T-helper 17 cell (primary cell): ENCODE results near the gene LRP11. TPM values are rescaled to one million over a fixed set of nuclear protein-coding genes. Genes with fewer than 3 reads are reported as not detected.
"Not testable (repeated sequence)": the region's sequence is repeated elsewhere in the genome, so short reads cannot be mapped to it uniquely, and the experiment has no call there.

Source experiments
- ATAC-seq: fragments of 150-1000 bp; cut with Tn5 transposase; 2 replicates; pipeline ENCODE4 v1.10.0; 2021; ENCODE audit warnings: mild to moderate bottlenecking, moderate library complexity
- DNase-seq, 3 donors: peaks; one replicate each; pipeline versions ENCODE4 v3.0.0 to v3.0.0-alpha.2; 2020 to 2021
- H3K9me3 ChIP-seq: one replicate; pipeline ENCODE4 v1.7.0; 2013; ENCODE audit warnings: low read length, mild to moderate bottlenecking; ENCODE audit not compliant: control insufficient read depth, poor library complexity, severe bottlenecking
- H3K27ac Mint-ChIP-seq: one replicate; pipeline ENCODE4 v1.8.0; 2022; ENCODE audit warnings: mild to moderate bottlenecking, moderate library complexity, mixed read lengths
- H3K27me3 Mint-ChIP-seq: one replicate; pipeline ENCODE4 v1.8.0; 2022; ENCODE audit warnings: mixed read lengths
- H3K36me3 Mint-ChIP-seq: one replicate; pipeline ENCODE4 v1.8.0; 2022; ENCODE audit warnings: low read depth, mixed read lengths
- H3K4me1 Mint-ChIP-seq: one replicate; pipeline ENCODE4 v1.8.0; 2022; ENCODE audit warnings: mild to moderate bottlenecking, mixed read lengths
- H3K4me3 Mint-ChIP-seq: one replicate; pipeline ENCODE4 v1.8.0; 2022; ENCODE audit warnings: mild to moderate bottlenecking, moderate library complexity, mixed read lengths
- total RNA-seq, 4 donors: library from RNA in 2 of 4; stranded (reverse) in 2 of 4; gene quantifications; one replicate each; pipeline ENCODE4 v1.2.3 and lab custom pipeline; 2022 to 2026

LRP11 gene
- total RNA-seq, 2 donors from 2014 or later, result 1.8 to 2.5 TPM

DNA sequence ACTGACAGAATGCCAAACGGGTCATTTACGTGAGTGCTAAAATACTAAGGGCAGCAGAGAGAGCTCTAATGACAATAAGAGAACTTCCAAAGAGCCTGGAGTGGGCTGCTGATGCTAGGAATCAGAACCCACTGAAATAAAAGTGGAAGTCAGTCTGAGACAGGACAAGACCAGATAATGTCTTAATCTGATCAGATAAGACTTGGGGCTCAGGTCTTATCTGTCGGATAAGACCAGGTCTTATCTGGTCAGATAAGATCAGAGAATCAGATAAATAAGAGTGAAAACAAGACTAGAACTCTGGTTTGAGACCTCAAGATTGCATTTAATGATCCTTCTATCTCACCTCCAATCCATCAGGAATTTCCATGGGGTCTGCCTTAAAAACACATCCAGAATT, 18.6 kb downstream of the LRP11 start:
- no peak for DNase-seq
- Mint-ChIP-seq H3K36me3 (peaks cover 3% of the 10 kb centered on the region), H3K27ac (no peak overlapping the region), H3K4me1 (no peaks in the 10 kb centered on the region), H3K4me3 (no peak overlapping the region), H3K27me3 (no peaks in the 10 kb centered on the region)
- H3K9me3 ChIP-seq, result no peaks in the 10 kb centered on the region
- ATAC-seq, result no peak

DNA sequence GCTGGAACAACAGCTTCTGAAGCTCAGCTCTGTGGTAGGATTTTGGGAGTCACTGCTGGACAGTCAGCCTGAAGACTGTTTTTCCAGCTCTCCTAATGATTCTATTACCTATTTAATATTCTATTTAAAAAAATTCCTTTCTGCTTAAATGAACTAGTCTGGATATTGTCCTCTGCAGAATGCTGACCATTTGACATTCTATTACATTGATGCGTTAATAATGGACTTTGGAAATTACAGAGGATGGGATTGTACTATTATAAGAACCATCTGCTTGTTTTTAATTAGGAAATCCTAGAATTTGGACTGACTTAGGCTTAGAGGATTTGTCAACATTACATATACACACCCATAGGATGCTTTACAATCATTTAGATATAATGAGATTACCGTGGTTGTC, 19.7 kb downstream of the LRP11 start:
- DNase-seq (no peak), ATAC-seq (no peak)
- Mint-ChIP-seq H3K27me3 (no peaks in the 10 kb centered on the region), H3K4me1 (no peaks in the 10 kb centered on the region), H3K4me3 (no peak overlapping the region), H3K27ac (no peak overlapping the region), H3K36me3 (peaks cover 3% of the 10 kb centered on the region)
- no peaks in the 10 kb centered on the region for H3K9me3 ChIP-seq

DNA sequence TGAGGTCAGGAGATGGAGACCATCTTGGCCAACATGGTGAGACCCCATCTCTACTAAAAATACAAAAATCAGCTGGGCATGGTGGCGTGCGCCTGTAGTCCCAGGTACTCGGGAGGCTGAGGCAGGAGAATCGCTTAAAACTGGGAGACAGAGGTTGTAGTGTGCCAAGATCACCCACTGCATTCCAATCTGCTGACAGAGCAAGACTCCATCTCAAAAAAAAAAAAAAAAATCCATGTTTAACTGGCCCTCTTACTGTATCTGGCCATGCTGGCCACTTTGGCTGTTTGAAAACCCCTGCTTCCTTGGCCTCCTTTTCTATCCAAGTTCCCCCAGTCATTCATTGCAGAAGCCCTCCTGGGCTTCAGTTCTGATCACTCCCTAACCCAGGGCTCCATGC, 20.1 kb downstream of the LRP11 start:
- H3K4me1 Mint-ChIP-seq, DNase-seq, H3K4me3 Mint-ChIP-seq, ATAC-seq, H3K9me3 ChIP-seq, H3K36me3 Mint-ChIP-seq, H3K27ac Mint-ChIP-seq, H3K27me3 Mint-ChIP-seq: not testable (repeated sequence)

DNA sequence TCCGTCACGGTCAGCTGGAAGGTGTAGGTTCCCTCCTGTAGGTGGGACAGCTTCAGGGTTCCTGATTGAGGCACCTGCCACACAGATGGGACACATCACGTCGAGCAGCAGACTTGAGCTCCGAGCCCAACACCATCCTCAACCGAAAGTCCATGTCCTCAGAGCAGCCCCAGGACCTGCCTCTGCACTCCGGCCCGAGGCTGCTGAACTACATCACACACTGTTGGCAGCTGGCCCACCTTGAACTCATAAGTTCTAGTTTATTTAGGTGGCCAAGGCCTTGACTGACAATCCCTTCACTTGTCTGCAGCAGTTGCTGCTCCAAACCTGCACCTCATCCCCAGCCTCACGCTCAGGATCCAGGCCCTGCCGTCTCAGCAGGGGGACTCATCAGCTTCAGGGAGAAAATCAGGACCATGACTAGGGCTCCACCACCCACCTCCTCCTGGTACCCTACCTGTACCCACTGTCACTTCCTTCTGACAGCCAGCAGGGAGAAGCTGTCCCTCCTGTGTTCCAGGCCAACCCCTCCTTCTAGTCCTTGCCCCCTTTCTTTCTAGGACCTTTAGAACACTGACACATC, 21.0 kb downstream of the LRP11 start:
- no peak overlapping the region for H3K27ac Mint-ChIP-seq
- no peaks in the 10 kb centered on the region for H3K4me1 Mint-ChIP-seq
- ATAC-seq (no peak), DNase-seq (no peak)
- peaks cover 3% of the 10 kb centered on the region for H3K36me3 Mint-ChIP-seq
- no peaks in the 10 kb centered on the region for H3K9me3 ChIP-seq
- H3K27me3 Mint-ChIP-seq, result no peaks in the 10 kb centered on the region
- no peak overlapping the region for H3K4me3 Mint-ChIP-seq

DNA sequence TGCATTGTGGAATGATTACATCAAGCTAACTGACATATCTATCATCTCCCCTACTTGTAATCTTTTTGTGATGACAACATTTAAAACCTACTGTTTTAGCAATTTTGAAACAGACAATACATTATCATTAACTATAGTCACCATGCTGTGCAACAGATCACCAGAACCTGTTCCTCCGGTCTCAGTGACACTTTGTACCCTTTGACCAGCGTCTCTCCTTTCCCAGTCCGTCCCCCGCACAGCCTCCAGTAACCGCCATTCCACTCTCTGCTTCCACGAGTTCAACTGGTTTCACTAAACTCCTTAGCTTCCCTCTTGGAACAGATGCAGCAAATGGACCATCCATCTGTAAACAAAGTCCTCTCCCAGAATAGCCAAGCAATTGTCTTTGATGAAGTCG, 21.8 kb downstream of the LRP11 start:
- Mint-ChIP-seq H3K36me3 (peaks cover 3% of the 10 kb centered on the region), H3K4me1 (no peaks in the 10 kb centered on the region), H3K27ac (no peak overlapping the region), H3K4me3 (no peak overlapping the region), H3K27me3 (no peaks in the 10 kb centered on the region)
- H3K9me3 ChIP-seq, result no peaks in the 10 kb centered on the region
- ATAC-seq (no peak), DNase-seq (no peak)

DNA sequence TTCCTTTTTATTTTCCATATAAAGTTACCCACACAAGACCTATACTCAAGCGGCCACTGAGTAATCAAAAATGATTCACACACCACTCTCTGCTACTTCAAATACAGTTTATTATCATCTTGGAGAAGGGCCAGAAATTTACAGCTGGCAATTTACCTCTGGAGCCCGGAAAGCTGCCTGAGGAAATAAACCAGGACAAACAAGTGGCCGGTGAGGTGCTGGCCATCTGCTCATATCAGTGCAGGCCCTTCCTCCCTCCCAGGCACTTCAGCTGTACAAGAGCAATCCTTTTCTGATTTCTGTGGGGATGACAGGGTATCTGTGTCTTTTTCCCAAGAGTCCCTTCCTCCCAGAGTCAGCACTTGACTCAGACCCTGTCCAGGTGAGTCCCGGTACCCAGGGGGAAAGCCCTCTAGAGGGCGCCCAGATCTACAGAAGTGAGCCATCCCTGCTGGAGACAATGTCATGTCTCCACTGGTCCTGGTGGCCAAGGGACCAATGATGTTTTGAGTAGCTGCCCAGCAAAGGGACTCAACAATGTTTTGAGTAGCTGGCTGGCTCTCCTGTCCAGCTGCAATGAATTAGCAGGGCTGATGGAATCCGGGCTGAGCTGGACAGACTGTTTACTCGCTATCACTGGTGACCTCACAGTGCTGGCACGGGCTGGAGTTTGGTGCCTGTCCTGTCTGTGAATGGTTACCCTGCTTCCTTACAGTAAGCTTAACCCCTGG, 23.6 kb downstream of the LRP11 start:
- H3K4me3 Mint-ChIP-seq, result no peak overlapping the region
- no peaks in the 10 kb centered on the region for H3K9me3 ChIP-seq
- no peaks in the 10 kb centered on the region for H3K27me3 Mint-ChIP-seq
- H3K36me3 Mint-ChIP-seq, result peaks cover 3% of the 10 kb centered on the region
- no peaks in the 10 kb centered on the region for H3K4me1 Mint-ChIP-seq
- ATAC-seq (peak; percentile 61), DNase-seq (peak in 1 of 3 donors; percentile 24)
- no peak overlapping the region for H3K27ac Mint-ChIP-seq

DNA sequence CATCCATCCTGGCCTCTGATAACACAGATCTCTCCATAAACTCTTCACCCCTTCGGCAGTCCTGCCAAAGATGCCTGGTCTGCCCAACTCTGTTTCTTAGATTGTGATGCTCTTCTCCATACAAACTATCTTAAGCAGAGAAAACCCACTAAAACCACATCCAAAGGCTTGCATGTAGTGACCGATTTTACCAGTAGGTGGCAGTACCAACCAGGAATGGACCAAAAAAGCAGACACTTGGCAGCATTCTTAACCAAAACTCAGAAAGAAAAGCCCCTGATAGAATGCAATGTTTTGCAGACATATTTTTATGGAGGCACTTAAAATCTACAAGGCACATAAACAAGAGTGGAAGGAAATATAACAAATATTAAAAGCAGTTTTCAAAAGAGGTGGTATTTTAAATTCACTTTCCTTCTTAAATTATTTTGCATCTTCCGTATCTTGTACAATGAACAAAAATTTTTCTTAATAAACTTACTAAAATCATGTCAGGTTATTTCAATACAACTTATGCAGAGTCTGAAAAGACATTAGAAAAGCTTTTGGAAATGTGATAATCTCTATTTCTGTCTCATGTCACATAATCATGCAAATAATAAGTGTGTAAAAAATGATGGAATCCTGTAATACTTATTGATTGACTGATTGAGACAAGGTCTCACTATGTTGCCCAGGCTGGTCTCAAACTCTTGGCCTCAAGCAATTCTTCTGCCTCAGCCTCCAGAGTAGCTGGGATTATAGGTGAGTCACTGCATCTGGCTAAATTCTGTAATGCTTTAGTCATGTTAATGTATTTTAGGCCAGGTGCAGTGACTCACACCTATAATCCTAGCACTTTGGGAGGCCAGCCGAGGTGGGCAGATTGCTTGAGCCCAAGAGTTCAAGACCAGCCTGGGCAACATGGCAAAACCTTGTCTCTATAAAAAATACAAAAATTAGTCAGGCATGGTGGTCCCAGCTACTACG, 29.4 kb downstream of the LRP11 start:
- Mint-ChIP-seq H3K4me3 (no peak overlapping the region), H3K27me3 (no peaks in the 10 kb centered on the region), H3K4me1 (peaks cover 3% of the 10 kb centered on the region), H3K36me3 (no peaks in the 10 kb centered on the region), H3K27ac (no peak overlapping the region)
- DNase-seq (peak; percentile 42 to 79 (median 52)), ATAC-seq (peak; percentile 88)
- H3K9me3 ChIP-seq, result no peaks in the 10 kb centered on the region

DNA sequence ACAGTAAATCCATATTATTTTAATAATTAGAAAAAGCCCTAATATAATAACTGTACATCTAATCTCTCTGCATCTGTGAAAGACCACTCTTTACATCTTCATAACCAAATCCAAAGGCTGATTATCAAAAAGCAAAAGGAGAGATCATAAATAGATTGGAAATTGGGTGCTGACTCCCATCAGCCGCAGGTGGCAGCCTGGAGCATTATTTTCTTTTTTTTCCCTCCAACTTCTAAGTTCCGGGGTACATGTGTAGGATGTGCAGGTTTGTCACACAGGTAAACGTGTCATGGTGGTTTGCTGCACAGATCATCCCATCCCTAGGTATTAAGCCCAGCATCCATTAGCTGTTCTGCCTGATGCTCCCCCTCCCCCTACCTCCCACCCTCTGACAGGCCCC, 30.5 kb downstream of the LRP11 start:
- ATAC-seq (no peak), DNase-seq (no peak)
- no peaks in the 10 kb centered on the region for H3K9me3 ChIP-seq
- H3K27ac Mint-ChIP-seq, result no peak overlapping the region
- H3K4me1 Mint-ChIP-seq, result peaks cover 3% of the 10 kb centered on the region
- no peaks in the 10 kb centered on the region for H3K27me3 Mint-ChIP-seq
- no peaks in the 10 kb centered on the region for H3K36me3 Mint-ChIP-seq
- no peak overlapping the region for H3K4me3 Mint-ChIP-seq

DNA sequence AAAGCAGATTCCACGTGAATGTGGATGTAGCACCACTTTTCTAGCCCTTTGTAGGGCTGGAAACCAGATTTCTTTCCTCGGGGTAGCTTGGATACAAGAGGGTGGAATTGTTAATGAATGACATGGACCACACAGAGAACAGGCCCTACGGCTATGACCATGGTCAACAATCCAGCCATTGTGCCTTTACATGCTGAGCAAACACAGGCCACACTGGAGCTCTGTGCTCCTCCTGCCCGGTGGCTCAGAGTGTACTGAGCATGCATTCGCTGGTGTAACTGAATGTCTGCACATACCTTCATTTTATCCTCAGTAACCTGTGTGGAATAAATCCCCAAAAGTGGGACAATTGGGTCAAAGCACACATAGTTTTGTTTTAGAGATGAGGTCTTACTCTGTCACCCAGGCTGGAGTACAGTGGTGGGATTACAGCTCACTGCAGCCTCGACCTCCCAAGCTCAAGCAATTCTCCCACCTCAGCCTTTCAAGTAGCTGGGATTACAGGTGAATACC, 32.8 kb downstream of the LRP11 start:
- Mint-ChIP-seq H3K4me1 (peaks cover 3% of the 10 kb centered on the region), H3K36me3 (no peaks in the 10 kb centered on the region), H3K4me3 (no peak overlapping the region), H3K27me3 (no peaks in the 10 kb centered on the region), H3K27ac (no peak overlapping the region)
- ATAC-seq (no peak), DNase-seq (no peak)
- no peaks in the 10 kb centered on the region for H3K9me3 ChIP-seq

DNA sequence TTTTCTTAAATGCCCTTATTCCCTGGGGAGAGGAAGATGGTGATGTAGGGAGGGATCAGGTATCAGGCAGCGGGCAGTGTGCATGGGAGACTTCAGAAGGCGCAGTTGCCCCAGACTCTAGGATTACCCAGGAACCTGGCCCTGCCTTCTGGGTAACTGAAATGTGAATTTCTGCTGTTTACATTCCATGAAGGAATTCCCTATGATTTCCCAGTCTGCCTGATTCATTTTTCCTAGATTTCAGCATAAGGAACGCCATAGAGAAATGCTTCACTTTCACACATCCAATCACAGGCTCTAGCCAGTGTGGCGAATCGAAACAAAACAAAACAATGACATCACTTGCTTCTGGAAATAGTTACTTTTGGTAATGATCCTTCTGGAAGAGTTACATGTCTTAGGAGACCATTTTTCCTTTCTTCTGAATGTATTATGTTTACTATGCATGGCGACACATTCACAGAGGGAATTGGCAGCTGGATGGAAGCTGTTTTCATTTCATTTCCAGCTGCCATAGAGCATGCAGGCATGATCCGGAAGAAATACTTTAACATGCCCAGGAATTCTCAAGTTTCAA, 33.3 kb downstream of the LRP11 start:
- ATAC-seq (no peak), DNase-seq (no peak)
- Mint-ChIP-seq H3K4me3 (no peak overlapping the region), H3K27me3 (no peaks in the 10 kb centered on the region), H3K27ac (no peak overlapping the region), H3K36me3 (no peaks in the 10 kb centered on the region), H3K4me1 (peaks cover 3% of the 10 kb centered on the region)
- no peaks in the 10 kb centered on the region for H3K9me3 ChIP-seq

DNA sequence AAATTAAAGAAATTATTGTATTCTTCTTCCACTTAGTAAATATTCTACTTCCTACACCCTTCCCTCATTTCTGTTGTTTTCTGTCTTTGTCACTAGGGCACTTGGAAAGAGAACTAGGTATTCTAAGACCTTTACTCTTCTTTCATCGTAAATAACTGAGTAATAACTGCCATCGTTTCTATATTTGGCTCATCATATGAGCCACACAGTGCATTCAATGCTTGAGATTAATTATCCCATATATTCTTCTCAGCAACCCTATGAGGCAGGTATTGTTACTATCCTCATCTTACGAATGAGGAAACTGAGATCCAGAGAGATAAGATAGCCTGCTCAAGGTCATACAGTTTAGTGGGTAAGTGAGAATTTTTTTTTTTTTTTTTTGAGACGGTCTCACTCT, 38.9 kb downstream of the LRP11 start:
- Mint-ChIP-seq H3K27ac (no peak overlapping the region), H3K4me3 (no peak overlapping the region), H3K36me3 (no peaks in the 10 kb centered on the region), H3K4me1 (peaks cover 3% of the 10 kb centered on the region), H3K27me3 (no peaks in the 10 kb centered on the region)
- DNase-seq (no peak), ATAC-seq (no peak)
- no peaks in the 10 kb centered on the region for H3K9me3 ChIP-seq

DNA sequence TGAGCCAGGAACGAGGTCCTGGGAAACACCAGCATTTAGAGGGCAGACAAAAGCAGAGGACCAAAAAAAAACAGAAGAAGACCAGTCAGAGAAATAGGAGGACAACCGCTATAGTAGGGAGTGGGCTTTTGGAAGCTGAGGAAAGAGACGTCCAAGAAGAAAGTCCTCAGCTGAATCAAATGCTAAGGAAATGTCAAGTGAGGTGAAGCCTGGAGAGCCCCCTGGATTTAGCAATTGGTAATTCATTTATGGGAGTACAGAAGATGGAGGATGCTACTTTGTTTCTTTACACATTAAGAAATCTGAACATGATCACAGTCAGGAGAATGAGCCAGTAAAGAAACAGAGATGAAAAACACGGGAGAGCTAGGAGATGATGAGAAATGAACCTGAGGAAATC, 41.1 kb downstream of the LRP11 start:
- H3K36me3 Mint-ChIP-seq, result no peaks in the 10 kb centered on the region
- no peaks in the 10 kb centered on the region for H3K27me3 Mint-ChIP-seq
- H3K27ac Mint-ChIP-seq, result peak overlapping the region; percentile 49
- ATAC-seq, result no peak
- no peak overlapping the region for H3K4me3 Mint-ChIP-seq
- DNase-seq, result no peak
- H3K4me1 Mint-ChIP-seq, result peaks cover 6% of the 10 kb centered on the region
- H3K9me3 ChIP-seq, result no peaks in the 10 kb centered on the region

DNA sequence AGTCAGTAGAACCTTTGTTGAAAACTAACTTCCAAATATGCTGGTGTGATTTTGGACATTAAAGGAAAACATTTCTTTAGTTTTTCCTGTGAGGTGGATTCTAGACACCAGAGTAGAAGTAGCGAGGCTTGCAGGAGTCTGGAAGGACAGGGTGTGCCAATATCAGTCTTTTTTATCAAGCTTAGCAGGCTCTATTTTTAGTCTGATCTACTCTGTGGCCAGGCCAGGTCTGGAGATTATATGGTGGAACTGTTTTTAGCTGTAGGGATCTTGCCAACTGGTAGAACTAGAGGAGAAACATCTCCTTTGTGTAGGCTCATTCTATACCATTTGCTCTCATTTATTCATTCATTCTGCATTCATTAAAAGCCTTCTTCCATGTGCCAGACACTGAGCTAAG, 42.7 kb downstream of the LRP11 start:
- no peak overlapping the region for H3K27ac Mint-ChIP-seq
- H3K9me3 ChIP-seq, result no peaks in the 10 kb centered on the region
- peaks cover 6% of the 10 kb centered on the region for H3K4me1 Mint-ChIP-seq
- ATAC-seq (no peak), DNase-seq (no peak)
- H3K4me3 Mint-ChIP-seq, result no peak overlapping the region
- H3K27me3 Mint-ChIP-seq, result no peaks in the 10 kb centered on the region
- no peaks in the 10 kb centered on the region for H3K36me3 Mint-ChIP-seq
